GM13977 (cell line): ENCODE results near the gene PPP1R14C.

Experiments
- DNase-seq: peaks from one replicate; pipeline ENCODE4 v3.0.0; 2012; ENCODE audit warnings: low spot score
- in situ Hi-C: fragments of 300-500 bp; cut with MboI; formaldehyde crosslinking; loops from one replicate; pipeline ENCODE4 v1.12.0; 2022; ENCODE audit warnings: low sequenced_read_pairs, low pct_unique_long_range_greater_than_20kb, mixed read lengths, inconsistent platforms; ENCODE audit not compliant: unreplicated experiment
- TF ChIP-seq, protein P1 (sequence below): IDR thresholded peaks from 2 replicates; pipeline ENCODE4 v1.5.1; 2012; ENCODE audit warnings: mild to moderate bottlenecking, control low read depth; ENCODE audit not compliant: insufficient read depth; ENCODE audit errors: extremely low read depth, missing control alignments

The PPP1R14C gene

DNA sequence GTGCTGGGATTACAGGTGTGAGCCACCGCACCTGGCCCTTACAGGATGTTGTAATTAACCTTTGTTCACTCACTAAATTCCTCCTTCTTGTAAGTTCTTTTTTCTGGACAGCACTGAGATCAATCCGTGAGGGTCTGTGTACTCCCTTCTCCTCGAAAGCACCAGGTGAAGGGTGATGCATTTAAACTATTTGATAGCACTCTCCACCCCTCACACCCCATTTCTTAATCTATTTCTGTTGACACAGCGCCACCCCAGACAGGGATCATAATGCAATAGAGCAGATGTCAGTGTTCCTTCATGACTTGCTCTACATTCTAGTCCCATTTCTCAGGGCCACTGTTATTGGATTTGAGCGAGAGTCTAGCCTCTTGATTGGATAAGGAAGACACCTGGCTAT, 46.3 kb downstream of the PPP1R14C start:
- no peak for DNase-seq
- in situ Hi-C loops: no loop called here
- TF ChIP-seq, protein P1, sequence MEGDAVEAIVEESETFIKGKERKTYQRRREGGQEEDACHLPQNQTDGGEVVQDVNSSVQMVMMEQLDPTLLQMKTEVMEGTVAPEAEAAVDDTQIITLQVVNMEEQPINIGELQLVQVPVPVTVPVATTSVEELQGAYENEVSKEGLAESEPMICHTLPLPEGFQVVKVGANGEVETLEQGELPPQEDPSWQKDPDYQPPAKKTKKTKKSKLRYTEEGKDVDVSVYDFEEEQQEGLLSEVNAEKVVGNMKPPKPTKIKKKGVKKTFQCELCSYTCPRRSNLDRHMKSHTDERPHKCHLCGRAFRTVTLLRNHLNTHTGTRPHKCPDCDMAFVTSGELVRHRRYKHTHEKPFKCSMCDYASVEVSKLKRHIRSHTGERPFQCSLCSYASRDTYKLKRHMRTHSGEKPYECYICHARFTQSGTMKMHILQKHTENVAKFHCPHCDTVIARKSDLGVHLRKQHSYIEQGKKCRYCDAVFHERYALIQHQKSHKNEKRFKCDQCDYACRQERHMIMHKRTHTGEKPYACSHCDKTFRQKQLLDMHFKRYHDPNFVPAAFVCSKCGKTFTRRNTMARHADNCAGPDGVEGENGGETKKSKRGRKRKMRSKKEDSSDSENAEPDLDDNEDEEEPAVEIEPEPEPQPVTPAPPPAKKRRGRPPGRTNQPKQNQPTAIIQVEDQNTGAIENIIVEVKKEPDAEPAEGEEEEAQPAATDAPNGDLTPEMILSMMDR: peak; percentile 3

DNA sequence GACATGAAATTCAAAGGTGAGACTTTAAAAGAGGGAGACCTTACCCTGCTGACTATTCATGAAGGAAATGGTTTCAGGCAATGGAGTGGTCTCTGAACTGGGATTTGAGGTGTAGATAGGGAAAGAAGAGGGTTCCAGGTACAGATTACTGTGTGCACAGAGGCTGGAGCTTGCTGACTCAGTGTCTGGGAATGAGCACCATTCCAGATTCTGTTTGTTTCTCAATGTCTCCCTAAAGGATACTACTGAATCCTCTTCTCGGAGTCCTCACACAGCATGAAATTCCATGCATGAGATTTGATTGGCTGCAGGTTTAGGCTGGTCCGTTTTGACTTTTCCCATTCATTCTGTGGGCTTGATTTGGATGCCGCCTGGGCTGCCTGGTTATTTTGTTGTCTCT, 49.0 kb downstream of the PPP1R14C start:
- DNase-seq: no peak
- in situ Hi-C loops: no loop called here

DNA sequence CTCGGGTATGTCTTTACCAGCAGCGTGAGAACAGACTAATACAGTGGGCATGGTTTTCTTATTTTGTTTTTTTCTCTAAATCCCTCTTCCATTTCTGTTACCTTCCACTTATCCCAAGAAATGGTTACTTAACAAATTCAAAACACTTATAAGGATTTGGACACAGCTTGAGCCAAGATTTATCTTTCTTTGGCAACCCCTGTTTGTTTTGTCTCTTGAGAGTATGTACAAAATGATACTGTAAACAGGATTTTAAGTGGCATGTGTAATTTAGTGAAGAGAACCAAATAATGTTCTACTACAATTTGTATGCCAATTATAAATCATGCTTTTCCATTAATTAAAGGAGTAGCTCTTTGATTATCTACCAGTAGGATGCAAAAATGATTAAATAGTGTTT, 51.4 kb downstream of the PPP1R14C start:
- in situ Hi-C loops: no loop called here
- no peak for DNase-seq
- TF ChIP-seq, protein P1: no peak

More for the DNA sequence above, 49.0 kb downstream of the PPP1R14C start:
- TF ChIP-seq, protein P1: no peak

DNA sequence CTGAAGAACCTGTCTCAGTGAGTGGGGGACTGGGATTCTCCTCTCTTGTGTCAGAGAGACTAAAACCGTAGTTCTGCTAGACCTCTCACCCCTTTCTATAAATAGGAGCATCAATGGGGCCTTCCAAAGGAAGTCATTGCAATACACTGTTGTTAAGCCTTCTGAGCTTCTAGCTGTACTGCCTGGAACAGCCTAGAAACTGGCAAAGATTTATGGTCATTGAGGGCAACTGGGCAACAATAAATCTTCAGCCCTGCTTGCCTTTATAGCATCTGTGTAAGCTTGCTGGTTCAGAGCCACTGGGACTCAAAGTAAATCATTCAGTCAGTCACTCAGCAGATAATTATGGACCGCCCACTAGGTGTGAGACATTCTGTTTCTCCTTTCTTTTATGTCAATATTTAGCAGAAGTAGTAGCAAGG, 53.2 kb downstream of the PPP1R14C start:
- TF ChIP-seq, protein P1: no peak

DNA sequence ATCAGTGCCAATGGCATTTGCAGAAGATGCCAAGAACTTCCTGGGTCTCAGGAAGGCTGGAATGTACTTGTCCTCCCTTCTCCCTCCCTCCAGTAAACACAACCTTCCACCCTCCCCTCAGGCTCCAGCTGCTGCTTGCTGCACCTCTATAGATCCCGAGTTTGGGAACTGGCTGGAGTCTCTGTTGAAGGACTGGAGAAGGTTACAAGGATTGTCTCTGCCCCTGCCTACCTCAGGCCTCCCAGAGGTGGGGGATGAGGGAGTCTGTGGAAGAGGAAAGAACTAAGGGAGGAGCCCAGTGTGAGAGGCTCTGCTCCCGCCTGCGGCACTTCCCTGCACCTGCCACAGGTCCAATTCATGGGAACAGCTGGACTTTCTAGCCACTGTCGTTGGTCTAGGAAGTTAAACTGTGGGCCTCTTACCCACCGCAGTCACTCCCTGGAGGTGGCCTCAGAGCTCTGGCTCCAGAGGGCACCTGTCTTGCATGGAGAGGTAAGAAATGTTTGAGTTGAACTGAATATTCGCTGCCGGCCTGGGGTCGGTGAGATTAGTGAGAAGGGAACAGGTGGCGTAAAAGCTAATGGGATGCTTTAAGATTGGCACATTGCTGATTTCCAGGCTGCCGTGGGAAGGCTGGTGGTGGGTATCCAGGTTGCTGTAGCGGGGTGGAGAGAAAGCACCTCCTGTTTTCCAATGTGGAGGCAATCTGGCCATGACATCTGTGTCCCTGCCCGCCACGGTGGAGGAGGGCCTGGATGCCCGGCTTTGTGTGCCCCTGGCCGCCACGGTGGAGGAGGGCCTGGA, 54.3 kb downstream of the PPP1R14C start:
- in situ Hi-C loops: no loop called here
- TF ChIP-seq, protein P1: no peak
- no peak for DNase-seq

More for the DNA sequence above, 53.2 kb downstream of the PPP1R14C start:
- in situ Hi-C loops: no loop called here
- no peak for DNase-seq

DNA sequence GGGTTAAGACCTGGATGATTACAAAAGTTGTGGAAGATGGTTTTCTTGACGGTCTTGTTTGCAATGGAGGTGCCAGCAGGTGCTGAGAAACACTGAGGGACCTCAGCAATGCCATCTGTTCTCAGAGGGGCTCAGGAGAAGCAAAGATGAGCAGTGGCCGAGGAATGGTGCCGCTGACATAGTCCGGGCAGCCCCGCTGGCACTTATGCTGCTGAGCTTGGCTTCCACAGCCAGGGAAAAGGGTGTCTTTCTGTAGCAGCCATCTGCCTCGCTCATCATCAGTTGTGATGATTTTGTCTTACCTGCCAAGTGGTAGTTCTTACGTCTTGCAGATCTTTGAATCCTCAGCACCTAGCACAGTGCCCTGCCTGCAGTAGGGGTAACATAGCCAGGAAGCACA, 55.7 kb downstream of the PPP1R14C start:
- TF ChIP-seq, protein P1: no peak
- no peak for DNase-seq
- in situ Hi-C loops: no loop called here
